SK-N-SH treated with all-trans-retinoic acid at 6 μM for 48 hours (cell line): ENCODE results near the gene TNFRSF25.

Experiments
- ATAC-seq: fragments of 200-7000 bp; cut with Tn5 transposase; 3 replicates; pipeline ENCODE4 v1.9.1; 2020; ENCODE audit warnings: mild to moderate bottlenecking, moderate library complexity
- ARNTL ChIP-seq: fragments of 450-650 bp; formaldehyde crosslinking; IDR thresholded peaks from 2 replicates; pipeline ENCODE4 v1.5.0; 2020; ENCODE audit warnings: low read depth, mild to moderate bottlenecking, moderate library complexity, borderline replicate concordance
- BACH2 ChIP-seq: fragments of 250-450 bp; sonication (Bioruptor Pico); IDR thresholded peaks from 2 replicates; pipeline ENCODE4 v1.9.0; 2021; ENCODE audit warnings: mild to moderate bottlenecking, borderline replicate concordance
- CSDC2 ChIP-seq: fragments of 250-450 bp; sonication (Bioruptor Pico); IDR thresholded peaks from 2 replicates; pipeline ENCODE4 v1.5.0; 2020; ENCODE audit warnings: mild to moderate bottlenecking, moderate library complexity
- ESRRG ChIP-seq: fragments of 250-450 bp; sonication (Bioruptor Pico); IDR thresholded peaks from 2 replicates; pipeline ENCODE4 v1.6.1; 2021; ENCODE audit warnings: mild to moderate bottlenecking
- GLIS3 ChIP-seq: fragments of 250-450 bp; sonication (Bioruptor Pico); IDR thresholded peaks from 2 replicates; pipeline ENCODE4 v1.5.0; 2020; ENCODE audit warnings: mild to moderate bottlenecking, moderate library complexity
- ISL1 ChIP-seq: fragments of 250-450 bp; sonication (Bioruptor Pico); IDR thresholded peaks from 2 replicates; pipeline ENCODE4 v2.1.2; 2022; ENCODE audit warnings: mild to moderate bottlenecking, moderate library complexity
- OSR1 ChIP-seq: fragments of 250-450 bp; sonication (Bioruptor Pico); IDR thresholded peaks from 2 replicates; pipeline ENCODE4 v1.8.0; 2022; ENCODE audit warnings: moderate library complexity, mild to moderate bottlenecking, inconsistent platforms
- PPARA ChIP-seq: fragments of 250-450 bp; sonication (Bioruptor Pico); IDR thresholded peaks from 2 replicates; pipeline ENCODE4 v1.5.0; 2020; ENCODE audit warnings: mild to moderate bottlenecking, borderline replicate concordance
- RARB ChIP-seq: fragments of 250-450 bp; sonication (Bioruptor Pico); IDR thresholded peaks from 2 replicates; pipeline ENCODE4 v1.8.0; 2021; ENCODE audit warnings: mild to moderate bottlenecking, moderate library complexity
- SNAI2 ChIP-seq: fragments of 250-450 bp; sonication (Bioruptor Pico); IDR thresholded peaks from 2 replicates; pipeline ENCODE4 v1.5.0; 2020; ENCODE audit warnings: mild to moderate bottlenecking, moderate library complexity
- TCF4 ChIP-seq: fragments of 250-450 bp; sonication (Bioruptor Pico); IDR thresholded peaks from 2 replicates; pipeline ENCODE4 v1.8.0; 2021; ENCODE audit warnings: mild to moderate bottlenecking, moderate library complexity, borderline replicate concordance
- TOX ChIP-seq: fragments of 250-450 bp; sonication (Bioruptor Pico); IDR thresholded peaks from 2 replicates; pipeline ENCODE4 v1.8.0; 2021; ENCODE audit warnings: mild to moderate bottlenecking, moderate library complexity, borderline replicate concordance
- ZC3H10 ChIP-seq: fragments of 250-450 bp; sonication (Bioruptor Pico); IDR thresholded peaks from 2 replicates; pipeline ENCODE4 v1.5.1; 2021; ENCODE audit warnings: mild to moderate bottlenecking, moderate library complexity
- ZFP3 ChIP-seq: fragments of 250-450 bp; sonication (Bioruptor Pico); IDR thresholded peaks from 2 replicates; pipeline ENCODE4 v1.5.0; 2020; ENCODE audit warnings: mild to moderate bottlenecking, moderate library complexity
- ZFP30 ChIP-seq: fragments of 450-650 bp; formaldehyde crosslinking; IDR thresholded peaks from 2 replicates; pipeline ENCODE4 v1.5.0; 2022; ENCODE audit warnings: mild to moderate bottlenecking, moderate library complexity
- ZNF565 ChIP-seq: fragments of 450-650 bp; formaldehyde crosslinking; conservative IDR thresholded peaks from 2 replicates; pipeline ENCODE4 v1.5.0; 2020; ENCODE audit warnings: low read depth, mild to moderate bottlenecking, moderate library complexity
- ZNF70 ChIP-seq: fragments of 450-650 bp; formaldehyde crosslinking; IDR thresholded peaks from 2 replicates; pipeline ENCODE4 v1.5.0; 2020; ENCODE audit warnings: mild to moderate bottlenecking, moderate library complexity
- ZNF8 ChIP-seq: fragments of 450-650 bp; formaldehyde crosslinking; IDR thresholded peaks from 2 replicates; pipeline ENCODE4 v1.5.0; 2020; ENCODE audit warnings: mild to moderate bottlenecking, moderate library complexity
- TF ChIP-seq, protein P1 (sequence below): fragments of 250-450 bp; sonication (Bioruptor Pico); IDR thresholded peaks from 2 replicates; pipeline ENCODE4 v1.5.1; 2020; ENCODE audit warnings: low read depth, mild to moderate bottlenecking, moderate library complexity
- TF ChIP-seq, protein P2 (sequence below): fragments of 250-450 bp; sonication (Bioruptor Pico); IDR thresholded peaks from 2 replicates; pipeline ENCODE4 v1.5.0; 2020; ENCODE audit warnings: mild to moderate bottlenecking, moderate library complexity
- TF ChIP-seq, protein P3 (sequence below): fragments of 250-450 bp; sonication (Bioruptor Pico); IDR thresholded peaks from 2 replicates; pipeline ENCODE4 v1.5.1; 2021; ENCODE audit warnings: mild to moderate bottlenecking, moderate library complexity
- TF ChIP-seq, protein P4 (sequence below): fragments of 250-450 bp; sonication (Bioruptor Pico); IDR thresholded peaks from 2 replicates; pipeline ENCODE4 v1.8.0; 2021; ENCODE audit warnings: low read depth, mild to moderate bottlenecking, moderate library complexity, borderline replicate concordance
- TF ChIP-seq, protein P5 (sequence below): fragments of 250-450 bp; sonication (Bioruptor Pico); IDR thresholded peaks from 2 replicates; pipeline ENCODE4 v1.8.0; 2020; ENCODE audit warnings: mild to moderate bottlenecking, moderate library complexity, borderline replicate concordance

TNFRSF25 gene

DNA sequence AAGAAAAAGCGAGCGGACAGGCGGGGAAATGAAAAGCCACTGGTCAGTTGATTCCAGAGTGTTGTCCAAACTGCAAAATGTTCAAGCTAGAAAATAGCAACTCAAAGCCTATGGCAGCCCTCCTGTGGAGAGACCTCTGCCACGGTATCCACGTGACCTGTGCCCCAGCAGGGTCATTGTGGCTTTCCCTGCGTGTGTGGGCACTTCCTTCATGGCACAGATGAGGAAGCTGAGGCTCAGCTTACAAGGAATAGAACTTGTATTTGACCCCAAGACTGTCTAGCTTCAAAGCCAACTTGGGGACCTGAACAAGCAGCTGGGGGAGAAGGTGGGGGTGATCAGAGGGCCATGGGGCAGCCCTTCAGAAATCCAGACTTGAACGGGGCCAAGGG lies 41.1 kb upstream of the TNFRSF25 start:
- no peak for ATAC-seq
- TF ChIP-seq ZNF565 (CRISPR knock-in tag), result no peak
- no peak for TF ChIP-seq ZFP30 (CRISPR knock-in tag)
- no peak for TF ChIP-seq RARB
- no peak for TF ChIP-seq SNAI2 (CRISPR knock-in tag)
- TF ChIP-seq, protein P1, sequence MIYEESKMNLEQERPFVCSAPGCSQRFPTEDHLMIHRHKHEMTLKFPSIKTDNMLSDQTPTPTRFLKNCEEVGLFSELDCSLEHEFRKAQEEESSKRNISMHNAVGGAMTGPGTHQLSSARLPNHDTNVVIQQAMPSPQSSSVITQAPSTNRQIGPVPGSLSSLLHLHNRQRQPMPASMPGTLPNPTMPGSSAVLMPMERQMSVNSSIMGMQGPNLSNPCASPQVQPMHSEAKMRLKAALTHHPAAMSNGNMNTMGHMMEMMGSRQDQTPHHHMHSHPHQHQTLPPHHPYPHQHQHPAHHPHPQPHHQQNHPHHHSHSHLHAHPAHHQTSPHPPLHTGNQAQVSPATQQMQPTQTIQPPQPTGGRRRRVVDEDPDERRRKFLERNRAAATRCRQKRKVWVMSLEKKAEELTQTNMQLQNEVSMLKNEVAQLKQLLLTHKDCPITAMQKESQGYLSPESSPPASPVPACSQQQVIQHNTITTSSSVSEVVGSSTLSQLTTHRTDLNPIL (CRISPR knock-in tag), result no peak
- TF ChIP-seq ZNF70 (CRISPR knock-in tag), result no peak
- TF ChIP-seq ZNF8 (CRISPR knock-in tag), result no peak
- TF ChIP-seq, protein P2, sequence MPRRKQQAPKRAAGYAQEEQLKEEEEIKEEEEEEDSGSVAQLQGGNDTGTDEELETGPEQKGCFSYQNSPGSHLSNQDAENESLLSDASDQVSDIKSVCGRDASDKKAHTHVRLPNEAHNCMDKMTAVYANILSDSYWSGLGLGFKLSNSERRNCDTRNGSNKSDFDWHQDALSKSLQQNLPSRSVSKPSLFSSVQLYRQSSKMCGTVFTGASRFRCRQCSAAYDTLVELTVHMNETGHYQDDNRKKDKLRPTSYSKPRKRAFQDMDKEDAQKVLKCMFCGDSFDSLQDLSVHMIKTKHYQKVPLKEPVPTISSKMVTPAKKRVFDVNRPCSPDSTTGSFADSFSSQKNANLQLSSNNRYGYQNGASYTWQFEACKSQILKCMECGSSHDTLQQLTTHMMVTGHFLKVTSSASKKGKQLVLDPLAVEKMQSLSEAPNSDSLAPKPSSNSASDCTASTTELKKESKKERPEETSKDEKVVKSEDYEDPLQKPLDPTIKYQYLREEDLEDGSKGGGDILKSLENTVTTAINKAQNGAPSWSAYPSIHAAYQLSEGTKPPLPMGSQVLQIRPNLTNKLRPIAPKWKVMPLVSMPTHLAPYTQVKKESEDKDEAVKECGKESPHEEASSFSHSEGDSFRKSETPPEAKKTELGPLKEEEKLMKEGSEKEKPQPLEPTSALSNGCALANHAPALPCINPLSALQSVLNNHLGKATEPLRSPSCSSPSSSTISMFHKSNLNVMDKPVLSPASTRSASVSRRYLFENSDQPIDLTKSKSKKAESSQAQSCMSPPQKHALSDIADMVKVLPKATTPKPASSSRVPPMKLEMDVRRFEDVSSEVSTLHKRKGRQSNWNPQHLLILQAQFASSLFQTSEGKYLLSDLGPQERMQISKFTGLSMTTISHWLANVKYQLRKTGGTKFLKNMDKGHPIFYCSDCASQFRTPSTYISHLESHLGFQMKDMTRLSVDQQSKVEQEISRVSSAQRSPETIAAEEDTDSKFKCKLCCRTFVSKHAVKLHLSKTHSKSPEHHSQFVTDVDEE (CRISPR knock-in tag), result no peak
- TF ChIP-seq CSDC2 (CRISPR knock-in tag), result no peak
- TF ChIP-seq ZC3H10 (CRISPR knock-in tag), result no peak
- no peak for TF ChIP-seq PPARA (CRISPR knock-in tag)
- TF ChIP-seq, protein P3, sequence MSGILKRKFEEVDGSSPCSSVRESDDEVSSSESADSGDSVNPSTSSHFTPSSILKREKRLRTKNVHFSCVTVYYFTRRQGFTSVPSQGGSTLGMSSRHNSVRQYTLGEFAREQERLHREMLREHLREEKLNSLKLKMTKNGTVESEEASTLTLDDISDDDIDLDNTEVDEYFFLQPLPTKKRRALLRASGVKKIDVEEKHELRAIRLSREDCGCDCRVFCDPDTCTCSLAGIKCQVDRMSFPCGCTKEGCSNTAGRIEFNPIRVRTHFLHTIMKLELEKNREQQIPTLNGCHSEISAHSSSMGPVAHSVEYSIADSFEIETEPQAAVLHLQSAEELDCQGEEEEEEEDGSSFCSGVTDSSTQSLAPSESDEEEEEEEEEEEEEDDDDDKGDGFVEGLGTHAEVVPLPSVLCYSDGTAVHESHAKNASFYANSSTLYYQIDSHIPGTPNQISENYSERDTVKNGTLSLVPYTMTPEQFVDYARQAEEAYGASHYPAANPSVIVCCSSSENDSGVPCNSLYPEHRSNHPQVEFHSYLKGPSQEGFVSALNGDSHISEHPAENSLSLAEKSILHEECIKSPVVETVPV, result no peak
- no peak for TF ChIP-seq OSR1 (CRISPR knock-in tag)

DNA sequence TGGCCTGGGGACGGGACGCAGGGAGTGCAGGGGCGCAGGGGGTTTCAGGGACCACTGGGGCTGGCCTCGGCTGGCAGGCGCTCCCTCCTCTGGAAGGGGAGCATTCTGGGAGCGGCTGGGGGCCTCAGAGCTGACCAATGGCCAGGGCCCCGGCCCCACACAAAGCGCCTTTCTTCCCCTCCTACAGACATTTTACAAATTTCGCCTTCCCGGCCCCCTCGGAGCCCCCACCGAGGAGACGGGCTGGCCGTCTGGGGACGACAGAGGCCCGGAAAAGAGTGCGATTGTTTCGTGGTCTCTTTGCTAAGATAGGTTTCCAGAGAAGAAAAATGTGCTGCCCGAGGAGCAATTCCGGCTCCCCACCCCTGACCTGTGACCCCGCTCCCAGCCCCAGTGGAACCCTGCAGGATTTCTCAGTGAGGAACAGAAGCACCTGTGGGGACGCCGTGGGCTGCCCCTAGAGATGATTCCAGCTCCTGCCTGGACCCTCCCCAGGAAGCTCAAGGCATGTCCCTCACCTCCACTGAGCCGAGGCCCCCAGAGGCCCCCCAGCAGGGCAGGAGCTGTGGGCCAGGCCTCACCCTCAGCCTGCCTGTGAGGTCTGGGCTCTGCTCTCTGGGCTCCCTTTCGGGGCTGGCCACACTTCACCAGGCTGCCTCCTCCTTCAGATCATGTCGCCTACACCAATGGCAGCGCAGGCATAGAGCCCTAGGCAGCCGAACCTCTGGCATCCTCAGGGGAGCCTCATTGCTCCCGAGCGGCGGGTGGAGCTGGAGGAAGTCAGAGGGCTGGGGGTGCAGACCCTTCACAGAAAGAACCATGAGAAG lies 40.5 kb upstream of the TNFRSF25 start:
- ATAC-seq, result no peak
- TF ChIP-seq ZNF565 (CRISPR knock-in tag) (no peak), TCF4 (CRISPR knock-in tag) (no peak), TOX (CRISPR knock-in tag) (no peak), RARB (no peak), GLIS3 (CRISPR knock-in tag) (no peak), ISL1 (no peak), OSR1 (CRISPR knock-in tag) (no peak), BACH2 (CRISPR knock-in tag) (no peak), ARNTL (no peak)
- TF ChIP-seq, protein P4, sequence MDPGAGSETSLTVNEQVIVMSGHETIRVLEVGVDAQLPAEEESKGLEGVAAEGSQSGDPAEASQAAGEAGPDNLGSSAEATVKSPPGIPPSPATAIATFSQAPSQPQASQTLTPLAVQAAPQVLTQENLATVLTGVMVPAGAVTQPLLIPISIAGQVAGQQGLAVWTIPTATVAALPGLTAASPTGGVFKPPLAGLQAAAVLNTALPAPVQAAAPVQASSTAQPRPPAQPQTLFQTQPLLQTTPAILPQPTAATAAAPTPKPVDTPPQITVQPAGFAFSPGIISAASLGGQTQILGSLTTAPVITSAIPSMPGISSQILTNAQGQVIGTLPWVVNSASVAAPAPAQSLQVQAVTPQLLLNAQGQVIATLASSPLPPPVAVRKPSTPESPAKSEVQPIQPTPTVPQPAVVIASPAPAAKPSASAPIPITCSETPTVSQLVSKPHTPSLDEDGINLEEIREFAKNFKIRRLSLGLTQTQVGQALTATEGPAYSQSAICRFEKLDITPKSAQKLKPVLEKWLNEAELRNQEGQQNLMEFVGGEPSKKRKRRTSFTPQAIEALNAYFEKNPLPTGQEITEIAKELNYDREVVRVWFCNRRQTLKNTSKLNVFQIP (CRISPR knock-in tag), result no peak
- TF ChIP-seq, protein P3, result no peak

DNA sequence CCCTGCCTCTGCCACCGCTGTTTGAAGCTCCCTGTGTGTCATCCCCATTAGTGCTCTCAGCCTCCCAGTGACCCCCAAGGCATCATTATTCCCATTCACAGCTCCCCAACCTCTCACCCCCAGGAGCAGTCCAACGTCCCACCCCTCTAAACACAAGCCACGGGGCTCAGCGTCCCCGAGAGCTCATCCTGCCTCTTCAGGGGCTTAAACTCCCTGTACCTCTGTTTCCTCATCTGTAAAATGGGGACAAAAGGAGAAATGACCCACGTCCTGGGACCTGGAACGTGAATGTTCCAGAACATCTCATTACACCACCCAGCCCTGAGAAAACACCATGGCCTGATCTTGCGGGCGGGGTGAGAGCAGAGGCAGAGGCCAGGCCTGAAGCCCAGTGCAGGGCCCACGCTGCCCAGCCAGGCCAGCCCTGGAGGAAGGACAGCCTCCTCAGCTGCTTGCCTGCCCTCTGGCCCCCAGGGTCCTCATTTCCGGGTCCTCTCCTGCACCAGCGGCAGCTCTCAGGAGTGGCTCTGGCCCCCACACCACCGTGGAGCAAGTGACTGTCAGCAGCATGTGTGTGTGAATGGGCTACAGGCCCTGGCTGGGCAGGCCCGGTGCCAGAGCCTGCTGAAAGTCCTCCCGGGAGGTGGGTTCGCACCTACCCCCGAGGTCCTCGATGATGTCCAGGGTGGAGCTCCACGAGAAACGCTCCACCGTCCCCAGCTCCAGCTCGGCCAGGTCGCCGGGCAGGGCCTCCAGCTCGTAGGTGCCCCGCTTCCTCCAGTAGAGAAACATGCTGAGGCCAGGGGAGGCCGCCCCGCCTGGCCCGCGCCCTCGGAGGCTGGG lies 39.6 kb upstream of the TNFRSF25 start:
- TF ChIP-seq ESRRG (CRISPR knock-in tag), result no peak
- TF ChIP-seq, protein P5, sequence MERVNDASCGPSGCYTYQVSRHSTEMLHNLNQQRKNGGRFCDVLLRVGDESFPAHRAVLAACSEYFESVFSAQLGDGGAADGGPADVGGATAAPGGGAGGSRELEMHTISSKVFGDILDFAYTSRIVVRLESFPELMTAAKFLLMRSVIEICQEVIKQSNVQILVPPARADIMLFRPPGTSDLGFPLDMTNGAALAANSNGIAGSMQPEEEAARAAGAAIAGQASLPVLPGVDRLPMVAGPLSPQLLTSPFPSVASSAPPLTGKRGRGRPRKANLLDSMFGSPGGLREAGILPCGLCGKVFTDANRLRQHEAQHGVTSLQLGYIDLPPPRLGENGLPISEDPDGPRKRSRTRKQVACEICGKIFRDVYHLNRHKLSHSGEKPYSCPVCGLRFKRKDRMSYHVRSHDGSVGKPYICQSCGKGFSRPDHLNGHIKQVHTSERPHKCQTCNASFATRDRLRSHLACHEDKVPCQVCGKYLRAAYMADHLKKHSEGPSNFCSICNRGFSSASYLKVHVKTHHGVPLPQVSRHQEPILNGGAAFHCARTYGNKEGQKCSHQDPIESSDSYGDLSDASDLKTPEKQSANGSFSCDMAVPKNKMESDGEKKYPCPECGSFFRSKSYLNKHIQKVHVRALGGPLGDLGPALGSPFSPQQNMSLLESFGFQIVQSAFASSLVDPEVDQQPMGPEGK (CRISPR knock-in tag), result no peak
- TF ChIP-seq ZFP3 (CRISPR knock-in tag), result no peak
- ATAC-seq, result no peak
